Adrenal gland (tissue), 5 donors: Measurements from ENCODE around the gene MPG.
"Not testable (repeated sequence)": the region's sequence is repeated elsewhere in the genome, so short reads cannot be mapped to it uniquely, and the experiment has no call there.

Source experiments
- CTCF ChIP-seq, 6 experiments: fragments of 450-650 bp in 4 of 6; fragments of 200-600 bp in 2 of 6; sonication (generic) in 1 of 6; IDR thresholded peaks; 1 replicate in 5 of 6; 2 replicates in 1 of 6; pipeline versions ENCODE4 v1.5.1 to v1.8.0; 2016 to 2021; ENCODE audit warnings: antibody characterized with exemption in 6 of 6, mild to moderate bottlenecking in 2 of 6, moderate library complexity in 1 of 6
- POLR2A ChIP-seq, 2 donors: fragments of 450-650 bp; IDR thresholded peaks; one replicate each; pipeline ENCODE4 v1.6.1; 2017; ENCODE audit warnings: antibody characterized with exemption in 2 of 2, mild to moderate bottlenecking in 2 of 2, moderate library complexity in 1 of 2
- donor health status: DM: no; HTN: no; CAD: no.

- not testable (repeated sequence) for TF ChIP-seq CTCF, POLR2A (IDR thresholded peaks at IDR 0.05)
These were observed 31.5 kb upstream of the MPG start for GRCh38 chr16:46510-46909.
